A549 (cell line): ENCODE data around the gene PCDHGA7. TPM values are rescaled to one million over a fixed set of nuclear protein-coding genes. Genes with fewer than 3 reads are reported as not detected.

Experiments used
- ATAC-seq, 2 experiments: fragments of 200-7000 bp in 1 of 2; fragments of >200 bp in 1 of 2; cut with Nextera tagmentation in 1 of 2; cut with Tn5 transposase in 1 of 2; 3 replicates each; pipeline versions ENCODE4 v1.8.0 to v1.9.1; 2018 to 2020; ENCODE audit warnings: mild to moderate bottlenecking in 1 of 2, moderate library complexity in 1 of 2
- CTCF ChIA-PET: fragments of 300-600 bp; sonication (Branson Sonifier 250); formaldehyde crosslinking; extraction: SDS; loops from one replicate; lab custom pipeline; 2021; ENCODE audit warnings: antibody characterized with exemption, inconsistent platforms; lab: Yijun Ruan, JAX
- POLR2A ChIA-PET: fragments of 350-600 bp; formaldehyde crosslinking; extraction: SDS; loops from one replicate; lab custom pipeline; 2021; ENCODE audit warnings: antibody characterized with exemption, inconsistent platforms; lab: Yijun Ruan, JAX
- DNase-seq, 2 experiments: peaks; one replicate each; pipeline versions ENCODE4 v3.0.0 to v3.0.0-alpha.2; 2011 to 2016; ENCODE audit warnings: low read depth in 1 of 2, low spot score in 1 of 2
- FAIRE-seq: peaks from 2 replicates; lab custom pipeline; 2011; peaks lifted over from hg19 to GRCh38; lab: Jason Lieb, UNC
- H3K27ac ChIP-seq, 2 experiments: fragments of >200 bp; sonication (Bioruptor Twin); formaldehyde crosslinking; 3 replicates each; pipeline ENCODE4 v1.5.1; 2016 to 2017
- H3K4me1 ChIP-seq: fragments of >200 bp; sonication (Bioruptor Twin); formaldehyde crosslinking; 3 replicates; pipeline ENCODE4 v1.6.1; 2016
- H3K4me2 ChIP-seq: fragments of >200 bp; sonication (Bioruptor Twin); formaldehyde crosslinking; 3 replicates; pipeline ENCODE4 v1.6.1; 2016
- H3K4me3 ChIP-seq: fragments of >200 bp; sonication (Bioruptor Twin); formaldehyde crosslinking; 3 replicates; pipeline ENCODE4 v1.5.1; 2016
- H3K9me3 ChIP-seq: fragments of >200 bp; sonication (Bioruptor Twin); formaldehyde crosslinking; 3 replicates; pipeline ENCODE4 v1.6.1; 2016
- CEBPB ChIP-seq, 2 experiments: fragments of >200 bp in 1 of 2; sonication (Bioruptor Twin) in 1 of 2; formaldehyde crosslinking in 1 of 2; IDR thresholded peaks; 2 replicates each; pipeline ENCODE4 v1.6.1; 2012 to 2016
- EHF ChIP-seq: fragments of 250-450 bp; sonication (Bioruptor Pico); IDR thresholded peaks from 2 replicates; pipeline ENCODE4 v1.5.0; 2020; ENCODE audit warnings: mild to moderate bottlenecking
- EP300 ChIP-seq, 2 experiments: fragments of >200 bp; sonication (Bioruptor Twin); formaldehyde crosslinking; IDR thresholded peaks; 2 replicates in 1 of 2; 3 replicates in 1 of 2; pipeline ENCODE4 v1.6.1; 2016 to 2017
- HOXB5 ChIP-seq: fragments of 250-450 bp; sonication (Bioruptor Pico); IDR thresholded peaks from 2 replicates; pipeline ENCODE4 v1.5.0; 2020; ENCODE audit warnings: mild to moderate bottlenecking, moderate library complexity
- KDM5A ChIP-seq: fragments of 200-600 bp; sonication (generic); IDR thresholded peaks from 2 replicates; pipeline ENCODE4 v1.6.1; 2016; ENCODE audit warnings: antibody characterized with exemption, mild to moderate bottlenecking
- MYC ChIP-seq: IDR thresholded peaks from 2 replicates; pipeline ENCODE4 v1.6.1; 2012; ENCODE audit warnings: mild to moderate bottlenecking, inconsistent platforms, low read length, improper control_type of control experiment, borderline replicate concordance
- NPAS2 ChIP-seq: fragments of 250-450 bp; sonication (Bioruptor Pico); IDR thresholded peaks from 2 replicates; pipeline ENCODE4 v1.8.0; 2022; ENCODE audit warnings: mild to moderate bottlenecking, moderate library complexity, borderline replicate concordance
- POLR2A ChIP-seq: IDR thresholded peaks from 2 replicates; pipeline ENCODE4 v1.6.1; 2012; ENCODE audit warnings: mild to moderate bottlenecking, low read length
- RAD21 ChIP-seq, 2 experiments: fragments of >200 bp in 1 of 2; sonication (Bioruptor Twin) in 1 of 2; formaldehyde crosslinking in 1 of 2; IDR thresholded peaks in 1 of 2; conservative IDR thresholded peaks in 1 of 2; 2 replicates in 1 of 2; 3 replicates in 1 of 2; pipeline ENCODE4 v1.6.1; 2012 to 2018; ENCODE audit warnings: inconsistent platforms in 1 of 2
- WGBS: methylation state at CpG from one replicate; pipeline ENCODE4 v1.1.6; 2017; ENCODE audit errors: missing lambda C conversion rate; 5-methylcytosine and 5-hydroxymethylcytosine counted together
- polyA plus RNA-seq, 4 experiments: library from polyadenylated mRNA; depleted of rRNA in 3 of 4; stranded (reverse); fragments of >200 nt; fragmentation: RNase III in 1 of 4; extraction: RNeasy Plus Mini Kit Qiagen cat#74134 plus additional on column Dnase treatment in 1 of 4; gene quantifications; 2 replicates in 3 of 4; 3 replicates in 1 of 4; pipeline ENCODE4 v1.2.3, GENCODE V29; 2011 to 2017
- TF ChIP-seq, protein P1 (sequence below): fragments of >200 bp; sonication (Bioruptor Twin); formaldehyde crosslinking; IDR thresholded peaks from 3 replicates; pipeline ENCODE4 v1.5.1; 2016
- TF ChIP-seq, protein P2 (sequence below): fragments of 150-350 bp; IDR thresholded peaks from 2 replicates; pipeline ENCODE4 v1.6.1; 2014; ENCODE audit warnings: low read depth, mild to moderate bottlenecking, low read length

The PCDHGA7 gene
- polyA plus RNA-seq, 2 of the 4 experiments (the other 2 are of a cell fraction): 0.76 to 1.1 TPM

DNA sequence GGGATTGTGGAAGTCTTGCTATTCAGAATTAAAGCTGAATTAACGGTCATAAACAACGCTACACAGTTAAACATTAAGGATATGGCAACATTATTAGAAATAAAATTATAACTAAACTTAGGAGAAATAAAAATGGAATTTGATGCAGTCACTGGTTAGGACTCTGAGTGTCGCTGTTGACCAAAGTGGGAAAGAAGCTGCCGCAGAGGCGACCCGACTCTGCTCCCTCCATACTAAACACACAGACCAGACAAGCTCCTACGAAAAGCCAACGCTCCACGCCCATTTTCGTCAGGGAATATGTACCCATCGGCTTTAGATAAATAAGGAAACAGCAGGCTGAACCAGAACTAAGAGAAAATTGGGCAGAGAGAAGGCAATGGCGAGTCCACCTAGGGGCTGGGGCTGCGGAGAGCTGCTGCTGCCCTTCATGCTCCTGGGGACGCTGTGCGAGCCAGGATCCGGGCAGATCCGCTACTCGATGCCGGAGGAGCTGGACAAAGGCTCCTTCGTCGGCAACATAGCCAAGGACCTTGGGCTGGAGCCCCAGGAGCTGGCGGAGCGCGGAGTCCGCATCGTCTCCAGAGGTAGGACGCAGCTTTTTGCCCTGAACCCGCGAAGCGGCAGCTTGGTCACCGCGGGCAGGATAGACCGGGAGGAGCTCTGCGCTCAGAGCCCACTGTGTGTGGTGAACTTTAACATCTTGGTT, 18.4 kb upstream of the PCDHGA7 start, which contains the start of gene PCDHGA5:
TSS of gene PCDHGA5 (plus strand) at position 211 of the 709 bp plus-strand sequence. CDS start at position 380, 169 bp downstream.
- DNase-seq (peak in 1 of 2 experiments; percentile 46), ATAC-seq (peak; percentile 70 to 87; a peak in 4 of 6 replicates), FAIRE-seq (no peak)
- TF ChIP-seq, protein P1, sequence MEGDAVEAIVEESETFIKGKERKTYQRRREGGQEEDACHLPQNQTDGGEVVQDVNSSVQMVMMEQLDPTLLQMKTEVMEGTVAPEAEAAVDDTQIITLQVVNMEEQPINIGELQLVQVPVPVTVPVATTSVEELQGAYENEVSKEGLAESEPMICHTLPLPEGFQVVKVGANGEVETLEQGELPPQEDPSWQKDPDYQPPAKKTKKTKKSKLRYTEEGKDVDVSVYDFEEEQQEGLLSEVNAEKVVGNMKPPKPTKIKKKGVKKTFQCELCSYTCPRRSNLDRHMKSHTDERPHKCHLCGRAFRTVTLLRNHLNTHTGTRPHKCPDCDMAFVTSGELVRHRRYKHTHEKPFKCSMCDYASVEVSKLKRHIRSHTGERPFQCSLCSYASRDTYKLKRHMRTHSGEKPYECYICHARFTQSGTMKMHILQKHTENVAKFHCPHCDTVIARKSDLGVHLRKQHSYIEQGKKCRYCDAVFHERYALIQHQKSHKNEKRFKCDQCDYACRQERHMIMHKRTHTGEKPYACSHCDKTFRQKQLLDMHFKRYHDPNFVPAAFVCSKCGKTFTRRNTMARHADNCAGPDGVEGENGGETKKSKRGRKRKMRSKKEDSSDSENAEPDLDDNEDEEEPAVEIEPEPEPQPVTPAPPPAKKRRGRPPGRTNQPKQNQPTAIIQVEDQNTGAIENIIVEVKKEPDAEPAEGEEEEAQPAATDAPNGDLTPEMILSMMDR: peak; percentile 27; the same call in 2 of the 3 replicates
- TF ChIP-seq KDM5A: no peak
- TF ChIP-seq RAD21 (conservative IDR thresholded peaks at IDR 0.05 in 1 of 2, IDR thresholded peaks at IDR 0.05 in 1 of 2): peak in 1 of 2 experiments; percentile 27; a peak in 2 of 5 replicates
- H3K4me2 ChIP-seq: peak within 1 kb of the TSS; percentile 62
- POLR2A ChIA-PET: no interaction called here
- H3K27ac ChIP-seq: 0 out of 6 replicates have a peak within 1 kb of the TSS, but pooled peaks of 1 of the 2 experiments have one; percentile 6
- 43% methylated on average over 31 of the region's 34 CpGs for WGBS
- no peaks in the 10 kb centered on the region for H3K4me1 ChIP-seq
- H3K4me3 ChIP-seq: peak within 1 kb of the TSS; percentile 36; the same call in 2 of the 3 replicates
- CTCF ChIA-PET: interaction anchor here (0.8 to 2.9 kb wide), 16 partner anchors 8 to 229 kb away, joined by 3 to 15 read pairs (median 5); partner anchors contain the start of genes PCDHGA11, PCDHGA6, PCDHGA7 and PCDHGB1
- peaks cover 55% of the 10 kb centered on the region for H3K9me3 ChIP-seq

DNA sequence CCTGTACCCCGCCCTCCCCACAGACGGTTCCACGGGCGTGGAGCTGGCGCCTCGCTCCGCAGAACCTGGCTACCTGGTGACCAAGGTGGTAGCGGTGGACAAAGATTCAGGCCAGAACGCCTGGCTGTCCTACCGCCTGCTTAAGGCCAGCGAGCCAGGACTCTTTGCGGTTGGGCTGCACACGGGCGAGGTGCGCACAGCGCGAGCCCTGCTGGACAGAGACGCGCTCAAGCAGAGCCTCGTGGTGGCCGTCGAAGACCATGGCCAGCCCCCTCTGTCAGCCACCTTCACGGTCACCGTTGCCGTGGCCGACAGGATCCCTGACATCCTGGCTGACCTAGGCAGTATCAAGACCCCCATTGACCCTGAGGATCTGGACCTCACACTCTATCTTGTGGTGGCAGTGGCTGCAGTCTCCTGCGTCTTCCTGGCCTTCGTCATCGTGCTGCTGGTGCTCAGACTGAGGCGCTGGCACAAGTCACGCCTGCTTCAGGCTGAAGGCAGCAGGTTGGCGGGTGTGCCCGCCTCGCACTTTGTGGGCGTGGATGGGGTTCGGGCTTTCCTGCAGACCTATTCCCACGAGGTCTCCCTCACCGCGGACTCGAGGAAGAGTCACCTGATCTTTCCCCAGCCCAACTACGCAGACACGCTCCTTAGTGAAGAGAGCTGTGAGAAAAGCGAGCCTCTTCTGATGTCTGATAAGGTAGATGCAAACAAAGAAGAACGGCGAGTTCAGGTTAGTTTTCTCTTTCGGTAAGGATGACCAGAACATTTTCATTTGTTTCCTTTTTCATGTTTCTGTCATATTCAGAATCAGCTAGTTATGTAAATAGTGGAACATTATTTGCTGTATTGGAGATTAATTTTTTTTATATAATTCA, 16.3 kb upstream of the PCDHGA7 start:
- FAIRE-seq (no peak), DNase-seq (no peak), ATAC-seq (no peak)
- TF ChIP-seq NPAS2 (CRISPR knock-in tag) (no peak), CEBPB (IDR thresholded peaks at IDR 0.05) (no peak), HOXB5 (CRISPR knock-in tag) (no peak), POLR2A (no peak), EP300 (IDR thresholded peaks at IDR 0.05) (no peak), MYC (no peak), RAD21 (conservative IDR thresholded peaks at IDR 0.05 in 1 of 2, IDR thresholded peaks at IDR 0.05 in 1 of 2) (no peak), EHF (no peak)
- TF ChIP-seq, protein P2, sequence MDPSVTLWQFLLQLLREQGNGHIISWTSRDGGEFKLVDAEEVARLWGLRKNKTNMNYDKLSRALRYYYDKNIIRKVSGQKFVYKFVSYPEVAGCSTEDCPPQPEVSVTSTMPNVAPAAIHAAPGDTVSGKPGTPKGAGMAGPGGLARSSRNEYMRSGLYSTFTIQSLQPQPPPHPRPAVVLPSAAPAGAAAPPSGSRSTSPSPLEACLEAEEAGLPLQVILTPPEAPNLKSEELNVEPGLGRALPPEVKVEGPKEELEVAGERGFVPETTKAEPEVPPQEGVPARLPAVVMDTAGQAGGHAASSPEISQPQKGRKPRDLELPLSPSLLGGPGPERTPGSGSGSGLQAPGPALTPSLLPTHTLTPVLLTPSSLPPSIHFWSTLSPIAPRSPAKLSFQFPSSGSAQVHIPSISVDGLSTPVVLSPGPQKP: no peak
- TF ChIP-seq, protein P1: no peak
- POLR2A ChIA-PET: no interaction called here
- CTCF ChIA-PET: interaction anchor here (1.7 to 2.9 kb wide), 2 partner anchors 192 to 201 kb away, joined by 4 to 10 read pairs; no protein-coding TSS in a partner anchor
- Histone ChIP-seq H3K4me1 (no peaks in the 10 kb centered on the region), H3K4me2 (no peak overlapping the region), H3K27ac (no peak overlapping the region), H3K4me3 (no peak overlapping the region), H3K9me3 (peaks cover 47% of the 10 kb centered on the region)
- 66% methylated on average over 10 of the region's 46 CpGs for WGBS
